GM19397 (cell line): ENCODE measurements around the gene AHCYL1.

Experiments used
- ATAC-seq: cut with Tn5 transposase; IDR thresholded peaks from one replicate; pipeline ENCODE4 v1.9.1; 2021; ENCODE audit warnings: mild to moderate bottlenecking, moderate library complexity; ENCODE audit not compliant: unreplicated experiment

Gene AHCYL1

DNA sequence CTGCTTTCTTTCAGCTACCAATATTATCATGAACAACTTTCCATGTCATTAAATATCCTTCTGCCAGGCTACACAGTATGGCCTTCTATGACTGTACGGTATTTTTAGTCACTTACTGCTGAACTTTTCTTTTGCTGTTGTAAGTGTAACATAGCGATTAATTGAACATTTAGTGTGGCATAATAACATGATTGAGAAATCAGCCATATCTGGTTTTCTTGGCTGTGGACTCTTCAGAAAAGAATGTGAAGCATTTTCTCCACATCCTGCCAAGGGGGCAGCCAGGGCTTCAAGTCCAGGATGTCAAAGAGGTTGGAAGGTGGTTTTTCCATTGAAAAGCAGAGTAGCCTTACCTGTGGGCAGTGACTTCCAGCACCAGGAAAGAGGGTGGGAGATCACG lies 8.8 kb upstream of the AHCYL1 start:
- no peak for ATAC-seq

GRCh38 chr1:109976762-109977161 lies 7.8 kb upstream of the AHCYL1 start:
- ATAC-seq, result no peak

- ATAC-seq, result no peak
Measured at GRCh38 chr1:109977225-109977624, 7.3 kb upstream of the AHCYL1 start.

DNA sequence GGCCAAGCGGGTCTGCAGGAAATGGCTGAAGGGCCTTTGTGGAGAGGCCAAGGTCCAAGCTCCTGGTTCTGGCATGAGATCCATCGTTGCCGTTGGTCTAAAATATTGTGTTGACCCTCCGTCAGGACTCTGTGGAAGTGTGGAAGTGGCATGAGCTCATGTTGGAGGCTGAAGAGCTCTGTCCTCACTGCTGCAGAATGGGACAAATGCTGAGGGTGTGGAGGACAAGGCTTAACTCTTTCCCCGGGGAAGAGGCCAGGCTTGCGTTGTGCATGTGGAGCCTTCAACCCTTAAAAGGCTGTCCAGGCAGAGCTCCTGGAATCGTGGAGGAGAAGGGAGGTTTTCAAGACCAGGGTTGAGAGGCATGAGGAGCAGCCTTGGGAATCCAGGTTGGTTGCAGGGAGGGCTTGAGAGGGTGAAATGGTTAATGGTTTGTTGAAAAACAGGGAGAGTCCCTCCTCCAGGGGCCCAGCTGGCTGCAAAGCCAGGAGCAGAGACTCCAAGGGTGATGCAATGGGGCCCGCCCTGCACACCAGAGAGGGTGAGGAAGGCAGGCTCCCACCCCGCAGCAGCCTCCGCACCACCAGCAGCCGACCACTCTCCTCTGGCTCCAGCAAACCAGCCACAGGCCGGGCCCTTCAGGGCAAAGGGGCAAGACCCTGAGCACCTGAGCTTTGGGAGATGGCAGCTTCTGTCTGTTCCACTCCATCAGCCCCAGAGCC lies 6.7 kb upstream of the AHCYL1 start:
- ATAC-seq, result no peak

- ATAC-seq, result no peak
Measured at GRCh38 chr1:109978761-109979488, 5.6 kb upstream of the AHCYL1 start.

DNA sequence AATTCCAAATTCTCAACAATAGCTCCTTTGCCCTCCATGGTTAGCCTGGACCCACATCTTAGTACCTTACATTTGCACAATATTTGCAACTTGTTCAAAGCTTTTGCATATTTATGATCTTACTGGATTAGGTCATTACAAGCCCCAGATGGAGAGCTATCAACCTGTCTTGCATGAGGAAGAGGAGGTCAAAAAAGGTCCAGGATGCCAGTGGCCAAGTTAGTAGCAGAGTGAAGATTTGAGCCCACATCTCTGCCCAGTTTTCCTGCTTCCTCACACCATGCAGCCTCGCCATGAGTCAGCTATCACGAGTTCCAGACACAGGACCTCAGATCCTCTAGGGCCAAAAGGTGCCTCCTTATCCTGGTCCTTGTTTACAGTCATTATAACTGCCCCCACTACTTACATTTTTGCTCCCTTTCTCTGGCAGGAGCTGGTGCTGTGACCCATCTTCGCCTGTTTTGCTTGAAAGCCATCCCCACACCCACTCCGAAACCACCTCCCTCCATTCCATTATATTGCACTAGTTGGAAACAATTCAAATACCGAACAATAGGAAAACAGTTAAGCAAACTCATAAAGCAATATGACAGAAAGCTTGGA lies 5.0 kb upstream of the AHCYL1 start:
- no peak for ATAC-seq

GRCh38 chr1:109980324-109981003 lies 4.1 kb upstream of the AHCYL1 start:
- ATAC-seq, result no peak

GRCh38 chr1:109981004-109981335 lies 3.6 kb upstream of the AHCYL1 start:
- ATAC-seq, result no peak

DNA sequence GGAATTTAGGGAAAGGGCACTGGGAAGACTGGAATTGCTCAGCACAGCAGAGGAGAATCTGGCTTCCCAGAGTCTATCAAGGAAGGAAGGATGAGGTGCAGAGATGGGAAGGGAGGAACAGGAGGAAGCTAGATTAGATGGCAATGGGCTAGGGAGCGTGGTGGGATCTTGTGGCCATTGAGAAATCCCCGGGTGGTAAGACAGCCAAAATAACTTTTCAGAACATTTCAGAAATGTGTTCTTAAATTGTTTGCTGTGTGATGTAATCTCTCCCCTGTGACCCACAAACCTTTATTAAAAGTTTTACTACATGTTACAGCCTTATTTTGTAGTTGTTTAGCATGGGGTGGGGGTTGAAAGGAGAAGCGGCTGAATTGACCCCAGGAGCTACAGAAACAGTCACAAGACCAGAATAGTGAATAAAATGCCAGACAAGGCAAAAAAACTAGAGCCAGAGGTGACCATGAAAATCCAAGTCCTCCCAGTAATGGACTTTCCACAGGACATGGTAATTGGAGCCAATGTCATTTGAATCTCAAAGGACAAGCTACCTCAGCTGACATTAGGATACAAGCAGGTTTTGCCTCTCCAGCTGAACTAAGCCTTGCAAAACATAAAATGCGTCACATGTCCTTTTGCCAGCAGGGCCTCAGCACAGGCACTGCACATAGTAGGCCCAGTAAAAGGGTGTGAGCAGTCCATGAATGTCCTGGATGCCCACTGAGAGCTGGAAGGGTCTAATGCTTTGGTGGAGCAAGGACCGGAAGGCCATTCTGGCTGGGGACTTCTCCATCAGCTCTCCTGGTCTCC lies 980 bp upstream of the AHCYL1 start:
- ATAC-seq, result no peak

DNA sequence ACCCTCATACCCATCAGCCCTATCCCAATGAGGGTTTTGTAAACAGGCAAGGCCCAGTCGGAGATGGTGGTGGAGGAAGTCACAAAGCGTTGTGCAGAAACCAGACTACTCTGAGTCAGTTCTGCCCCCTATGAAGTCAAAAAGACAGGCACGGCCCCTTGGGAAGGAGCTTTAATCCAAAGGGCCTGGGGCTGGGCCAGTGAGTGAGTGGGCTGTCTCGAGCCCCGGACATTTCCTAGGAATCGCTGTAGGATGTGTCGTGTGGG lies 442 bp upstream of the AHCYL1 start:
- ATAC-seq, result no peak

DNA sequence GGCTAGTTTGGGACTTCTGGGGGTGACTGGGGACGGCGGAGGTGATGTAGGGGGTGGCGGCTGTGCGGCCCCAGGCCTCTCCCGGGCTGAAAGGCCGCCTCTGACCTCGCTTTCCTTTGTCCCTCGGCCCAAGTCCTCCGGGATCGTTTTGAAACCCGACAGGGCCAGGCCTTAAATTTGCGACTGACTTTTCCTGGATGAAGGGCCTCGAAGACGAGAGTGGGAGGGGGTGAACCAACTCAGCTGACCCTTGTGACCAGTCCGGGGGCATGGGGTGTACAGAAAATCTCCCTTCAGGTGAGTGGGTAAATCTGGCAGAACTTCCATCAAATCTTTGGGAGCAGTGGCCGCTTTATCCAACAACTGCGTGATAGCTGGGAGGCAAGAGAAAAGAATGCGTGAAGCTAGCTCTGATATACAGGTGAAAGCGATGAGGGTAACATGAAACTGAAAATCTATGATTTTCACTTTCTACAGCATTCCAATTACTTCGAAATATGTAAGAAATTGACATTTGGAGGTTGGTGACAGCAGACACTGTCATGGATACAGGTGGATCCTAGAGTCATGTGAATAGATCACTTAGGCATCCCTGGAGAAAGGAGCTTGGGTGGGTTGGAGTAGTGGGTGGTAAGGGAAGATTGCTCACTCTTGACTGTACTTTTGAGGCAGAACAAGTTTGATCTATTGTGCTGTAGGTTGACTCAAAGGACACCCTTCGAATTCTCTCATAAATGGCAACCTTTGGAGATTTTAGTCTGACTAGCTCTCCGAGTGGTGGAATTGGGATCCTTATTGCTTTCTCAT lies 885 bp downstream of the AHCYL1 start:
- ATAC-seq, result no peak

- ATAC-seq, result no peak
Measured at GRCh38 chr1:109986054-109986444, 1.5 kb downstream of the AHCYL1 start.

GRCh38 chr1:109988349-109988914 lies 3.9 kb downstream of the AHCYL1 start:
- no peak for ATAC-seq

DNA sequence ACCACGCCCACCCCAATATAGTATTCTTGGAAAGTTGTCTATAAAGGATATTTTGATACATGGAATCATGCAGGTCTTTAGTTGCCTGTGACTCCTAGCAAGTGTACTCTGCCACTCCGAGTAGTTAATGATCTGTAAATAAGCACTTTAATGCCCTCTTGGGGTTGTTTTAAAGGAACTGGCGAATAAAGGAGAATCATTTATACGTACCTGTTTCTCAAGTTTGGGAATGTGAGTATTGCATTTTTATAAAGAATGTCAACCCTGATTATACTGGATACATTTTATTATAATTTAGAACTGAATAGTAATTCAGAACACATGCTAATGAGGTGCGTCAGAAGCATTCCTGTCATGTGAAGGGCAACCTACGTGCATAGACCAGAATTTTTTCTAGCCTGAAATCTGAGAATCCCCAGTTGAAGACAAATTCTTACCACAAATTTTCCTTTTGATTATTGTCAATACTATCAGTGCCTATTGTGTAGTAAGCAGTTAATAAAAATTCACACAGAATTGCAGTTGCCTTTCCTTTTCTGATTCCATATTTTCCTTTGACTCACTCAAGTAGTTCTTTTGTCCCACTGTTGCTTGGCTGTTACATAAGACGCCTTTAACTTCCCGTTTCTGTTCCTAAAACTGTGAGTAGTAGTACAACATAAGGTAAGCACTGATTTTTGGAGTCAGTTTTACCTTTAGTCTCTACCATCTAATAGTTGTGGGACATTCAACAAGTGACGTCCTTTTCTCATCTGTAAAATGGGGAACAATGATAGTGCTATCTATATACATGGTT lies 5.1 kb downstream of the AHCYL1 start:
- no peak for ATAC-seq

GRCh38 chr1:109990302-109990653 lies 5.7 kb downstream of the AHCYL1 start:
- no peak for ATAC-seq

DNA sequence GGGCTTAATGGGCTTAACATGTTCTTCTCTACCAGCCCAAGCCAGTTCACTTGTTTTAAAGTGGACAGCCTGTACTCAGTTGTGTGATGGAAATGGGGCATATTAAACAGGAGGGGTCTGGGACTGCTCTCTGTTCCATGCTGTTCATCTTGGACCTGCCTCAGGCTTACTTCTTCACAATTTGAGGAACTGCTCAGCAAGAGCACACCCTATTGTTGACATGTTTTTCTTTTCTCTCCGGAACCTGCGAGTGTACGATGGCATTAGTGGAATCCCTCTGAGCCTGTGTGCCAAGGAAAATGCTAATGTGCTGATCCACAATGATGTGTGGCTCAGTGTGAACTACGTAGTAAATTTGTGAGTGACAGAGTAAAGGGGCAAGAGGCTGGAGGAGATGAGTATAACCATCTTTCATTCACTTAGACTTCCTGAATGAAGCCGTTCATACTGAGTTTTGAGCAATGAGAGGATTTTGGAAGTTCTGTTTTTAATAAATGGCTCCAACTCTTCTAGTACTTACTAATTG lies 6.9 kb downstream of the AHCYL1 start:
- ATAC-seq, result no peak

DNA sequence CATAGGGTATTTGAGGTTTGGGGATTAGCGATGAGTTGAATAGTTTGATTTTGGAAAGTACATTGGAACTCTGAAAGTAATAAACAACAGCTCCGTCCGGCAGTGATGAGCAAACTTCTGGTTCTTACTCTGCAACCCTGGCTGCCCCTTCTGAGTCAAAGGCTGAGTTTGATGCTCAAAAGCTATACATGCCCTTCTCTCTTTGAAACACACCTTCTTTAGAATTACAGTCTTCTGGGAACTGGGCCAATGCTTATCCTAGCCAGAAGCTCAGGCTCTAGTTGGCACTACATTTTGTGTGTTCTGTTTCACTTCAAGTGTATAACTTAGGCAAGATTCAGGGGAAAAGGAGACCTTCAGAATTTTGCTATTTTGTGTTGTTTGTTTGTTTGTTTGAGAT lies 9.3 kb downstream of the AHCYL1 start:
- no peak for ATAC-seq

DNA sequence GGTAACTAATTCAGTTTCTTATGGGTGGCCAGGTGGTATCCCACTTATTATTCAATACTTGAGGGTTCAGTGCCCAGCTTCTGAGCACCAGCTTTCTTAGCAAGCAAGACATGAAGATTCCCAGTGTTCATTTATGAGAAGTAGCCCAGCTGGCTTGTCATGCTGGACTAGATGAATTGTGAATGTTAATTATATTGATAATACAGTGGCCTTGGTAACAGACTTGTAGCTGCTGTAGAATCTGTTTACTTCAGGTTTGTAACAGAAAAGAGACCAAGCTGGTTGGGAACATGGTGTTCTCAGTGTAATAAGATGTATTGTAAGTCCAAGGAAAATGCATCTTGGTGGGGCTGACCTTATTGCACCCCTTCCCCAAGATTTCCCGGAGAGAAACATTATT lies 10.1 kb downstream of the AHCYL1 start:
- no peak for ATAC-seq

GRCh38 chr1:109995536-109995935 lies 11.0 kb downstream of the AHCYL1 start:
- no peak for ATAC-seq
